Sigmoid colon (tissue), 4 donors: ENCODE measurements around the gene DOK6.

Experiments used
- CTCF ChIP-seq, 4 experiments: fragments of 450-650 bp in 3 of 4; fragments of 200-600 bp in 1 of 4; IDR thresholded peaks; one replicate each; pipeline ENCODE4 v1.5.1; 2016 to 2019; ENCODE audit warnings: antibody characterized with exemption in 4 of 4, mild to moderate bottlenecking in 3 of 4, moderate library complexity in 2 of 4
- POLR2A ChIP-seq, 2 donors: fragments of 450-650 bp; IDR thresholded peaks; one replicate each; pipeline ENCODE4 v1.6.1; 2016; ENCODE audit warnings: antibody characterized with exemption in 2 of 2, mild to moderate bottlenecking in 2 of 2, moderate library complexity in 2 of 2
- POLR2AphosphoS5 ChIP-seq, 4 donors: sonication (generic); formaldehyde crosslinking; IDR thresholded peaks; one replicate each; pipeline ENCODE4 v1.6.1; 2017; ENCODE audit warnings: antibody characterized with exemption in 4 of 4

- no peak for TF ChIP-seq CTCF (IDR thresholded peaks at IDR 0.05)
- no peak for TF ChIP-seq POLR2AphosphoS5 (IDR thresholded peaks at IDR 0.05)
- no peak for TF ChIP-seq POLR2A (IDR thresholded peaks at IDR 0.05)
Measured at GRCh38 chr18:69843015-69843414, 442.3 kb downstream of the DOK6 start.
